Right renal cortex interstitium (tissue), 3 donors: ENCODE measurements around the gene SEPTIN7. TPM values are rescaled to one million over a fixed set of nuclear protein-coding genes. Genes with fewer than 3 reads are reported as not detected.

Source experiments
- DNase-seq, 3 donors: peaks; one replicate each; pipeline ENCODE4 v3.0.0-alpha.2; 2013; ENCODE audit warnings: low read depth in 3 of 3, low spot score in 2 of 3
- polyA plus RNA-seq, 3 donors: library from polyadenylated mRNA; unstranded; fragments of 120-200 nt; gene quantifications; one replicate each; pipeline ENCODE4 v1.2.1, GENCODE V29; 2013; ENCODE audit not compliant: insufficient read length in 3 of 3

The SEPTIN7 gene
- polyA plus RNA-seq, 3 donors = 451 to 472 (median 468) TPM

DNA sequence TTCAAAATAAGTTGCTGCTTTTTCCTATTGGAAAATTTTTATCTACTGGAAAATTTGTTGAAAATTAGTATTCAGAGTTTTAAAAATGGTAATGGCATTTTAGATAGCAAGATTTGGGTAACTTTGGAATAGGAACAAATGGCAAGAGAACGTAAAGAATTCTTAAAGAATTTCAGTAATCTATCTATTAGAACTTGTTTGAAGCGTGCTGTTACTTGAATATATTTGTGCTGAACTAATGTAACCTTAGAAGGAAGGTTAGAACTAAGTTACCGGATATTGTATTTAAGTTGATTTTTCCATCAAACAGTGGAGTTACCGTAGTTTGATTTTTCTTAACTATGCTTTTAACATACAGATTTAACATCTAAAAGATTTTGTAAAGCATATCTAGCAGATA lies 25.9 kb downstream of the SEPTIN7 start:
- no peak for DNase-seq

DNA sequence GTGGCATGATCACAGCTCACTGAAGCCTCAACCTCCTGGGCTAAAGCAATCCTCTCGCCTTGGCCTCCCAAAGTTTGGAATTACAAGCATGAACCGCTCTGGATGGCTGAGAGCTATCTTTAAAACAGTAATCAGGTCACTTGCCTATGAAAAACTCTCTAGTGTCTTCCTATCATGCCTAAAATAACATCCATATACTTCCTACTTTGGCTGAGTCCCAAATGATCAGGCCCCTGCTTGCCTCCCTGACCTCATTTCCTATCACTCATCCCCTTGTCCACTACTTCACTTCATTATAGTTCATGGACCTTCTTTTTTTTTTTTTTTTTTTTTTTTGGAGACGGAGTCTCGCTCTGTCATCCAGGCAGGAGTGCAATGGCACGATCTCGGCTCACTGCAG lies 28.0 kb downstream of the SEPTIN7 start:
- no peak for DNase-seq

DNA sequence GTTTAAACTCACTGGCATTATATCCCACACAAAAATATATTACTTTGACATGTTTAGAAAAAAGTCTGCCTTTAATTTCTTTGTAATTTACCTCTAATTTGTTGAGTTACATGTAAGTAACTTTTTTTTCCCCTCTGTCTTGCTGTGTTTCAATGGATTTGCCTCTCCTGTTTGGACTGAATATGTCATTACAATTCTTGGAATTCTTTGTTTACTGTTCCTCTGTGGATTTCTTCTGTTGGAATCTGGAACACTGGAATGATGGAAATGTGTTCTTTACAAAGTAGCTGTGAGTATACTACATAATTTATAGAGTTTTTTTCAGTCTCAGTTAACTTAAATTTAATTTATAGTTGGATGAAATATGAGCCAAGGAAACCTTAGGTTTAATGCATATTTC lies 30.4 kb downstream of the SEPTIN7 start:
- no peak for DNase-seq

DNA sequence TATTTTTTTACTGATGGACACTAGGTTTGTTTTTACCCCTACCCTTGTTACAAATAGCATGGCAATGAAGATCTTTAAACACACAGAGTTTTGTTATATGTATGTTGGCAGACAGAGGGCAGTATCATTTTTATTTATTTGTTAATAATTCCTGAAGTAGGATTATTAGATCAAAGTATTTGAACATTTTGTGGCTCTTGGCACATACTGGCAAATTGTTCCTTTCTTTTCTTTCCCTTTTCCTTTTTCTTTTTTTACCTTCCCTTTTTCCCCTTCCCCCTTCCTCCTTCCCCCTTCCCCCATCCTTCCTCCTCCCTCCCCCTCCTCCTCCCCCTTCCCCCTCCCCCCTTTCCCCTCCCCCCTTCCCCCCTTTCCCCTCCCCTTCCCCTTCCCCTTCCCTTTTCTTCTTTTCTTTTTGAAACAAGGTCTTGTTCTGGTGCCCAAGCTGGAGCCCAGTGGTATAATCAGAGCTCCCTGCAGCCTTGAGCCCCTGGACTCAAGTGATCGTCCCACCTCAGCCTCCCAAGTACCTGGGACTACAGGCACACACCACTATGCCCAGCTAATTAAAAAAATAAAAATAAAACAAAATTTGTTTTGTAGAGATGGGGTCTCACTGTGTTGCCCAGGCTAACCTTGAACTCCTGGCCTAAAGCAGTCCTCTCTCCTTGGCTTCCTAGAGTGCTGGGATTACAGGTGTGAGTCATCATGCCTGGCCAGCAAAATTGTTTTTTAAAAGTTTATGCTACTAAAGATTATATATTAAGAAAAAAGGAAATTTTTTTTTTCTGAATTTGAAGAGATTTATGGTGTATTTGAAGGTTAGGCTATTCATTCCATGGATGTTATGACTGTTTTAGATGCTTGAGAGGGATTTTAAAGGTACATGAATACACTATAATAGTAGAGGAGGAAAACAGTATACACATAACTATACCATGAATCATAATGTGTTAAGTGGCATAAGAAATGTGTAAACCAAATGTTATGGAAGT lies 39.3 kb downstream of the SEPTIN7 start:
- no peak for DNase-seq

DNA sequence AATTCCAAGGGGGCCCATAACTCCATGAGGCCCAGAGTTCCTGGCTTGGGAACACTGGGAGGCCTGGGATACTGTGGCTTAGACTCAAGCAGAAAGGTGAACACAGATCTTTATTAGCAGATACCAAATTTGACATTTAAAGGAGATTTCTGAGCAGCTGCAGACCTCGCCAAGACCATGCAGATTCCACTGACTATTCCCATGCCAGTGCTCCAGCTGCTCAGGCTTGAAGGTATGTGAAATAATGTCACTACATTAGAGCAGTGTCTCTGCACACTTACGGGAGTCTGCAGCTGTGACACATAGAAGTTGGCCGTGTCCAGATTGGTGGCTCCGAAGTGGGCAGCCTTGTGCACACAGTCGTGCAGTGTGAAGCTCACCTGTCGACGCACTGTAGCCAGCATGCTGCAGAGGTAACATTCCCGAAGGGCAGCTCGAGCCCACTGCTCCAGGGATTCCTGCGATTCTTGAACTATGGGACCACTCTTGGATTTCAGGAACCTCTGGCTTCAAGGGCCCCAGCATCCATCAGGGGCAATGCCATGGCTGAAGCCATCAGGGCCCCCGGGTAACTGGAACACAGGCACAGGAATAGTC lies 46.1 kb downstream of the SEPTIN7 start:
- DNase-seq = no peak

DNA sequence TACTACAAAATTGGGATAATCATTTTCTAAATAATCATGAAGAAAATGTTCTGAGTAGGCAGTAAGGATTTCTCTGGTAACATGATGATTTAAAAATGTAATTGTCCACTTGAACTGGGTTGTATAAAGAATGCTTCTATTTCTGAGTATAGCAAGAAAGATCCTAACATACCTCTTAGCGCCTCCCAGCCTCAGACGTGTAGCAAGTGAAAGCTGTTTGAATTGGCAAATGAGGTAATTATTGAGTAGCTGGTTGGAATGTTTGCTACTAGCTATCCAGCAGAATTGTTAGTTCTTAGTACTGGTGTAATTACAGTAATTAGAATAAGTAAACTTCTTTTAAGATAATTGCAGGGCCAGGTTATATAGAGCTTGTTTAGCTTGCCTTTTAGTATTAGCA lies 47.9 kb downstream of the SEPTIN7 start:
- no peak for DNase-seq

DNA sequence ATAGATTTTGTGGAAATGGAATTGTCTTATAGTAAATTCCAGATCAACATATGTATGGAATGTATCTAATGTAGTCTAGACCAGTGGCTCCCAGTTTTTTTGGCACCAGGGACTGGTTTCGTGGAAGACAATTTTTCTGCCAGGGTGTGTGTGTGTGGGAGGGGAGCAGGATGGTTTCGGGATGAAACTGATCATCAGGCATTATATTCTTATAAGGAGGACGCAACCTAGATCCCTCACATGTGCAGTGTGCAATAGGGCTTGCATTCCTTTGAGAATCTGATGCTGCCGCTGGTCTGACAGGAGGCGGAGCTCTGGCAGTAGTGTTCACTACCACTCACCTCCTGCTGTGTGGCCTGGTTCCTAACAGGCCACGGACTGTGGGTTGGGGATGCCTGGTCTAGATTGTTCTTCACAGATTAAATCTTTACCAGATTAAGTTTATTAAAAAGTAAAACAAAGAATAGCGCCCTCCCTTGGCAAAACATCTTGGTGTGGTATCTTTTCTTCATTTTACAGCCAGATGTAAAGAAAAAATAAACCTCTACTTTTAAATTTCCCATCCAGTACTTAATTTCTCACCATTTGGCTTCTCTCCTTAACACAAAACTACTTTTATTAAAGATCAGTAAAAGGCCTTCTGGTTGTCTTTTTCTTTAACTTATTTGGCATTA lies 48.4 kb downstream of the SEPTIN7 start:
- no peak for DNase-seq

DNA sequence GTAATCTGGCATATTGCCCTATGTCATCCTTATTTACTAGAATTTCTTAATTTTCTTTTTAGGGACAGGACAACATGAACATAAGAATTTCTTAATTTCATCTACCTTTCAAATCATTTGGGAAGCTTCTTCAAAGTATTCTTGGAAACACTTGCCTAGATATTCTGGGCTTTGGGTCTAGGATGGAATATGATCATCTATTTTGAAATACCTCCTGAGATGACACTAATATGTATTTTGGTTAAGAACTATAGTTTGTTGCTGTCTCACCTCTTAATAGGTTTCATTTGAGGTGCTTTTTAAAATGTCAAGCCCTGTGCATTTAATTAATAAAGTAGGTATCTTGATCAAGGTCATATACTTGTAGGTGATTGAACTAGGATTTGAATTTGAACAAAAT lies 49.1 kb downstream of the SEPTIN7 start:
- no peak for DNase-seq

Other genes starting within 250 kb of the SEPTIN7 start
- gene HERPUD2, start 105.9 kb upstream of the SEPTIN7 start, polyA plus RNA-seq = 10 to 100 TPM; 38.2 to 41.6 (median 40.2) TPM